DMS153 treated with DMSO at 0.1 percent for 48 hours (cell line): ENCODE results near the gene DAP.
A peak's percentile ranks its signal among the peaks of the same experiment; 100 is the strongest.

ENCODE experiments used
- DNase-seq: peaks from one replicate; lab custom pipeline; 2025; ENCODE audit not compliant: unreplicated experiment; lab: John Stamatoyannopoulos, UW

Gene DAP

DNA sequence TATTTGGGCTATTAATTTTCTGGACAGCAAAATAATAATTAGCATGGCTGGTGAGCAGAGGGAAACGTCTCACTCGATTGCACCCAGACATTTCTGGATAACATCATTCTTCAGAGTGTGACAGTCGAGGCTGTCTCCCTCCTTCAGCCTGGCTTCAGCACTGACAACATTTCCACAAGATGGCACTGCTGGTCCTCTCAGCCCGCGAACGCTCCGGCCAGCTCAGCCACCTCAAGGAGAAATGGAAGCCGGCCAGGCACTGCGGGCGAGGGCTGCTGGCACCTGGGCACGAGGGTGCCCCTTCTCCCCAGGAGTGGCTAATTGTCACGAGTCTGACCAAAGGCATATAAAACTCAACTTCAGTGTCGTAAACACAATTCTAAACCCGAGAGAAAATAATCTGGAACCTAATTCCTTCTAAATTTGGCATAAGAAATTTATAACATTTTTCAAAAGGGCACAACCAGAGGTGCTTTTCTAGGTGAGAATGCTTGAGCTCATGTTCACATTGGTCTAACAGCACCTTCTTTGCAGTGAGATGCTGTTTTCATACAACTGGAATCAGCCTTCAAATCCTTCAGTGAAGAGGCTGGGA lies 65.9 kb downstream of the DAP start:
- DNase-seq = peak; percentile 86

DNA sequence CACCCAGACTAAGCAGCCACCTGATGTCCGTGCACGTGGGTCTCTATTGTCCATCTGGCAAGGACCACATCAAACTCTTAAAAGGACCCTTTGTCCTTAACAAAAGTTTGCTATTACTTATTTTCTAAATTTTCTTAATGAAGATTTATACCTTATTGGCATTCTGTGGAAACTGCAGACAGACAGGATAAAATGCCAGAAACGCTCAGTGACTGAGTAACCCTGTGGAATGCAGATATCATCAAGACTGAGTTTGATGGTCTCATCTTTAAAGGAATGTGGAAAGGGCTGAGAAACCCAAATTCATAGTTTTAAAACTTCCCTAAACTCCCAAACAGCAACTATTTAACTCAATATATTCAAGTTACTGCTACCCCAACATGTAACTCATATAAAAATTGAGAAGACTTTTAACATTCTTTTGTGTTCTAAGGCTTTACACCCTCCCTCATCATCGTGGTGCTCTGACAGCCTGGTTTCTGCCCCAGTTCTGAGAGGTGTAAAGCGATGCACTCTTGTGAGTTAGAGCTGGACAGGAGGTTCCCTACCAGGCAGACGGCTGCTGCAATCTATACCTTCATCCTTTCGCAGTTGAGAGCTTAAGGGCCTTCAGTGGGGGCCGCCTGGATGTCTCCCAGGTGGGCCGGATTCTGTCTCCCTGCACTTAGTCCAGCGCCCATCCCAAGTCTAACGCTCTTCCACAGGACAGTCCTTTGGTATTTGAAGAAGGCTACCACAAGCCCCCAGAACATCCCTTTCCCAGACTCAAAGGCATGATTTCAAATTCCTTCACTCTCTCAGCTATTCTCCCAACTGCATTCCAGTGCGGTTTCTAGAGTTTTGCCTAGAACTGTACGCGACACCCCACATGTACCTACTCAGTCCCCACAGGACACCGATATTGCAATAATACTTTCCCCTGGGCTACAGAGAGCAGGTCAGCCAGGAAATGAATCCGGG lies 68.9 kb downstream of the DAP start:
- DNase-seq = no peak

DNA sequence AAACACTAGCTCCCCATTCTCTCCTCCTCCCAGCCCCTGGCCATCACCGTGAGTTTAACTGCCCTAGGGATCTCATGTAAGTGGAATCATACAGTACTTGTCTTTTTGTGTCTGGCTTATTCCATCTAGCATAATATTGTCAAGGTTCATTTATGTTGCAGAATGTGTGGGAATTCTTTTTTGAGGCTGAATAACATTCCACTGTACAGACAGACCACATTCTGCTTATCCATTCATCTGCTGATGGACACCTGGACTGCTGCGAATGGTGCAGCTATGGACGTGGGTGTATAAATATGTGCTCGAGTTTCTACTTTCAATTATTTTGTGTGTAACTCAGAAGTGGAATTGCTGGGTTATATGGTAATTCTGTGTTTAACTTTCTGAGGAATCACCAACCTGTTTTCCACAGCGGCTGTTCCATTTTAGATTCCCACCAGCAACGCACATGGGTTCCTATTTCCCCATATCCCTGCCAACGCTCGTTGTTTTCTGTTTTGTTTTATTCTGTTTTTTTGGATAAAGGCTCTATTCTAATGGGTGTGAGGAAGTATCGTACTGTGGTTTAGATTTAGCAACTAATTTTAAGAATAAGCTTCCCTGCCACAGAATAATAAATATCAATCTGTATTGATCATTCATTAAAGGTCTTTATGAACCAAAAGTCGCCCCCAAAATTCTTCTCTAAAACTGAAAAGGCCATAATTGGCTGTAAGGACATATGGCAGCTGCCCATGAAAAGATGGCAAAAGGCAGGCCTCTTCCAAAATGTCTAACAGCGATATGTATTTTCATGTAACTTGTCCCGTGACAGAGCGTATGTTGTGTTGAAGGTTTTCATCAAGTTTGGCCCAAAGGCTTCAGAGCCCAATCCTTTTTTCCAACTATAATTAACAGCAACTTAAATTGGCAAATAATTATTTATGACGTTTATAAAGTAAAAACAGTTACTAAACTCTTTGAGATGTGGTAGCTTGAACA lies 70.3 kb downstream of the DAP start:
- no peak for DNase-seq

DNA sequence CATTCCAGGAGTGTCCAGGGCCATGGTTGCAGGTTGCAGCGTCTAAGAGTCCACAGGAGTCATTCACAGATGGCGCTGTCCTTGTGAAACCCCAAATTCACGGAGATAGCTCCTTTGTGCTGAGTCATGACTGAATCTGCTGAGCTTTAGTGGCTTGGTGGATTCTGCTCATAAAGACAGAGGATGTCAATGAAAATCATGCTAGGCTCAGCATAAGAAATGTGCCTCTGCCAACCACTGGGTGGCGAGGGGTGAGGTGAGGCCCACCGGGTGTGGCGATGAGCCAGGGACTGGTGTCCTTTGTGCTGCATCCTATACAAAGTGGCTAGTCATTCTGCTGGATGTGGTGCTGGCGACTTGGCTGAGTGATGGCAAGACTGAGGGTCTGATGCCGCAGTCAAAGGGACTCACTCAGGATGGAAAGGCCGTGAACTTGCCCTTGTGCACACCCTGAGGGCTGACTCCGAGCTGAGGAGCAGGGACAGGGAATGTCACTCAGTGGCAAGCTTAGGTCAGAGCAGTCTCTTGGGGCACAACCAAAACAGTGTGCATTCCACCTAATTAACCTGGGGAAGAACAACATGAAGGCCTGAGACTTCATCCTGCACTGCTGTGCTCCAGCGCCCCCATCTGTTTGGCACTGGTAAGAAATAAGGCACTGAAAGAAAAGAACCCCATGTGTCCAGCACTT lies 71.5 kb downstream of the DAP start:
- no peak for DNase-seq

DNA sequence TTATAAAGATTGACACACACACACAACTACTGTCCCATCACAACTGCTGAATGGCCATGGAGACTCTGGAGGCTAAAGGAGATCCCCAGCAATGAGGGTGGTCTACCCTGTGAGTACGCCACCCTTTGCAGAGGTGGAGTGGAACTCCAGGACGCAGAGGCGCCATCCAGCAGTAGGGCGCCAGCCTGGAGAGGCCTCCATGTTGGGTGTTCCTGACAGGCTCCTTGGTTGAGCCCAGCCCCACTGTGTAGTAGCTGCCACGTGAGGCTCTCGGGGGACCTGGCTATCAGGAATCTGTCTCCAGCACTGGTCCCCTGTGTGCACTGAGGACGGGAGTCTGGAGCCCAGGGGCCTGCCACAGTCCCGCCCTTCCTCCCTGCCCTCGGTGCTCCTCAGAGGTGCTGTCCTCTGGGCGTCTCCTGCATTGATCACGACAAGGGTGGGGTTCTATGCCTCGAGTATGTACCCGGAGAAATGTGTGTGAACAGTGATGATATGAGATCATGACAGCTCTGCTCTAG lies 72.3 kb downstream of the DAP start:
- DNase-seq = no peak

DNA sequence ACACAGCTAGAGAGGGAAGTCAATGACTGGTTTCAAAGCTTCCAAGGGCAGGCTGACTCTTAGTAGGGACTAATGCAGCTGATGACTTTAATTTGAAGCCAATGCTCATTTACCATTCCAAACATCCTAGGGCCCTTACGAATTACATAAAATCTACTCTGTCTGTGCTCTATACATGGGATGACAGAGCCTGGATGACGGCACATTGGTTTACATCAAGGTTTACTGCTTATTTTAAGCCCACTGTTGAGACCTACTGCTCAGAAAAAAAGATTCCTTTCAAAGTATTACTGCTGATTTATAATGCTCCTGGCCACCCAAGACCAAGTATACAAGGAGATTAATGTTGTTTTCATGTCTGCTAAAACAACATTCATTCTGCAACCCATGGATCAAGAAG lies 74.1 kb downstream of the DAP start:
- DNase-seq = no peak

DNA sequence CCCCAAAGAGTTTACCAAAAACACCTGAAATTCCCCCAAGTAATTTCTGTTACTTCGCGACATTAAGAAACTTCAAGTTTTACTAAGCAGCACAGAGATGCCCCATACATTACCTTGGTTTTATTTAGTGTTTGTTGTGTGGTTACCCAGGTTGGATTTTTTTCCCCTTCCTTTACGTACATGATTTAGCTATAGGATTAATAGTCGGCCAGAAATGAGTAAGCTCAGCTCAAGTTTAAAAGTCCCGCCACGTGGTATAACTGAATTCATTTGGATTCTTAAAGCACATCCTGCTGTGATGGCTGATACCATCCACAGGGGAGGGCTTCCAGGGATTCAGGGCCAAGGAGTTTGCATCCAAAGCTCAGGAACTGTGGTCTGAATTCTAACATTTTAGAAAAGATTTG lies 75.9 kb downstream of the DAP start:
- no peak for DNase-seq

DNA sequence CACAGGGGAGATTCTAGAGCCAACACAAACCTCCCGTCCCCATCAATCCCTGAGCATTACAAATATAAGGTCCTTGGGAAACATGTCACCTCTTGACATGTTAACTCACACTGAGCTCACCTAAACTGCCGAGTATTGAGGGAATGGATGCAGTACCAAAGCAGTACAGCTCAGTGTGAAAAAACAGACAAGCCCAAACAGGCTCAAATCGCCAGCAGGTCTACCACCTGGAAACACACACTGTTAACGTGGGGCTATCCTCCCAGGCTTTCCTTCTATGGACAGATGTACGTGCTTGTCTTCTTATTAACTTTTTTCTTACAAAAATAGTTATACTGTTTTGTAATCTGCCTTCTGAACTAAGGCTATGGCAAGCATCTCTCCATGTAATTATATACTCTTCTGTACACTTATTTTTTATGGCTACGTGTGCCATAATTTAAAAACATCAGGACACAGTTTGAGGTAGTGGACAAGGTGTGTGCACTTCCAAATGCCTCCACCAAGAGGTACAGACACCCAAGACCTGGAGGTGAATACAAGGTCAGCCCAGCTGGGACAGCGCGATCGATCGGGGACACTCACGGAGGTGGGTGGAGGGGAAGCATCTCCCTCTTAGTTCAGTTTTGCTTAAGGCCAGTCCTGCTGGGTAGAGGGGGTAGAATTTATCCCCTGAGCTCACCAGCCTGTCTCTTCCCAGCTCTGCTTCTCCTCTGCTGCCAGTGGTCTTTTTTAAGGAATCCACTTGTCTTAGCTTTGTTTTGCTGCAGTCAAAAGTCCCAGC lies 76.5 kb downstream of the DAP start:
- DNase-seq = no peak

DNA sequence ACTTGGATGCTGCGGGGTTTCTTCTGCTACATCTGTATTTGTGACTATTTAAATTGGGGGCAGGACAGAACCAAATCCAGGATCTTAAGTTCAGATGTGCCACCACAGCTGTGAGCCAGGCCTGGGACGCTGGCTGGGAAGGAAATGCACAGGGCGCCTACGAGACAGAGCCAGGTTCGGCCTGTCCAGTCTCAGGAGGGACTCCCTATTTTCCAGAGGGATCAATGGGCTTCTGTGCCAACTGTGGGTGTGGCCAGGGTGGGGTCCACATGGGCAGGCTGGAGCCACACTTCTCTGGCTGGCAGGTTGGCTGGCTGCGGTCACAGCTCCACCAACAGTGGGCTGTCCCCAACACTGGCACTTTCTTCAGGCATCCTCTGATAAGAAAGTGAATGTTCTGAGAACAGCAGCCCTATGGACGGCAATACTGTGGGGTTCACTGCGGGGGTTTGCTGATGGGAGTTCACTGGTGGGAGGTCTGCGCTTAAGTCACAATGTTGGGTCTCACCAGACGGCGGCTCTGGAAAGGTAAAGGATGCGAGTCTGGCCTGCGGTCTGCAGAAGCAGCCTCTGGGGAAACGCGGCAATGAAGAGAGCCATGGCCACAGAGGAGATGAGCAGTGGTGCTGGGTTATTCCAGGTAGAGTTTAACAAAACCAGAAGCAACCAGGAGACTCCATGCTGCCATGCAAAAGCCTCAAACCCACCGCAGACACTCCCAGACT lies 78.1 kb downstream of the DAP start:
- no peak for DNase-seq

DNA sequence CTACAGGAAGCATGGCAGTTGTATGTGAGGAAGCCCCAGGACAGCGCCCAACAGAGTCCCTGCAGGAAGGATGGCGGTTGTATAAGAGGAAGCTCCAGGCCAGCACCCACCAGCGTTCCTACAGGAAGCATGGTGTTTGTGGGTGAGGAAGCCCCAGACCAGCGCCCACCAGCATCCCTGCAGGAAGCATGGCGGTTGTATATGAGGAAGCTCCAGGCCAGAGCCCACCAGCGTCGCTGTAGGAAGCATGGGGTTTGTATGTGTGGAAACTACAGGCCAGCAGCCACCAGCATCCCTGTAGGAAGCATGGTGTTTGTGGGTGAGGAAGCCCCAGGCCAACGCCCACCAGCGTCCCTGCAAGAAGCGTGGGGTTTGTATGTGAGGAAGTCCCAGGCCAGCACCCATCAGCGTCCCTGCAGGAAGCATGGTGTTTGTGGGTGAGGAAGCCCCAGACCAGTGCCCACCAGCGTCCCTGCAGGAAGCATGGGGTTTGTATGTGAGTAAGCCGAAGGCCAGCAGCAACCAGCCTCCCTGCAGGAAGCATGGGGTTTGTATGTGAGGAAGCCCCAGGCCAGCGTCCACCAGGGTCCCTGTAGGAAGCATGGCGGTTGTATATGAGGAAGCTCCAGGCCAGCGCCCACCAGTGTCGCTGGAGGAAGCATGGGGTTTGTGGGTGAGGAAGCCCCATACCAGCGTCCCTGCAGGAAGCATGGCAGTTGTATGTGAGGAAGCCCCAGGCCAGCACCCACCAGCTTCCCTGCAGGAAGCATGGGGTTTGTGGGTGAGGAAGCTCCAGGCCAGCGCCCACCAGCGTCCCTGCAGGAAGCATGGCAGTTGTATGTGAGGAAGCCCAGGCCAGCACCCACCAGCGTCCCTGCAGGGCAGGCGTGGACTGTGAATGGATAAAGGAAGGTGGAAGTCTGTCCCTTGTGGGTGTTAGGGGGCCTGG lies 79.0 kb downstream of the DAP start:
- no peak for DNase-seq

DNA sequence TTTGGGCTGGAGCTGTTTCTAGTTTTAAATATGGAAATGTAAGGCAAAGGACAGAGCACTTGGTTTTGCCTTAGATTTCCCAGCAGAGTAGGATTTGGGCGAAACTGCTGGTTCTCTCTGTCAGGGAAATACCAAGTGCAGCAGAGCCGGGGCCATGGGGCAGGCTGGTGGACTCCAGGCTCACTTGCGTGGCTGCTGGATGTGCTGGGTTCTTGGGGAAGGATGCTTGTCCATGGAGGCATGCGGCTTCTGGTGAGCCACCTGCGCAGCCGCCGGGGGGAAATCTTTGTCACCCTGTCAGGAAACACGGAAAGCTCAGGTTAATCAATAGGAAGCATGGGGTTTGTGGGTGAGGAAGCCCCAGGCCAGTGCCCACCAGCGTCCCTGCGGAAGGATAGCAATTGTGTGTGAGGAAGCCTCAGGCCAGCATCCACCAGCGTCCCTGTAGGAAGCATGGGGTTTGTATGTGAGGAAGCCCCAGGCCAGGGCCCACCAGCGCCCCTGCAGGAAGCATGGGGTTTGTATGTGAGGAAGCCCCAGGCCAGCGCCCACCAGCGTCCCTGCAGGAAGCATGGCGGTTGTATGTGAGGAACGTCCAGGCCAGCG lies 80.1 kb downstream of the DAP start:
- no peak for DNase-seq

DNA sequence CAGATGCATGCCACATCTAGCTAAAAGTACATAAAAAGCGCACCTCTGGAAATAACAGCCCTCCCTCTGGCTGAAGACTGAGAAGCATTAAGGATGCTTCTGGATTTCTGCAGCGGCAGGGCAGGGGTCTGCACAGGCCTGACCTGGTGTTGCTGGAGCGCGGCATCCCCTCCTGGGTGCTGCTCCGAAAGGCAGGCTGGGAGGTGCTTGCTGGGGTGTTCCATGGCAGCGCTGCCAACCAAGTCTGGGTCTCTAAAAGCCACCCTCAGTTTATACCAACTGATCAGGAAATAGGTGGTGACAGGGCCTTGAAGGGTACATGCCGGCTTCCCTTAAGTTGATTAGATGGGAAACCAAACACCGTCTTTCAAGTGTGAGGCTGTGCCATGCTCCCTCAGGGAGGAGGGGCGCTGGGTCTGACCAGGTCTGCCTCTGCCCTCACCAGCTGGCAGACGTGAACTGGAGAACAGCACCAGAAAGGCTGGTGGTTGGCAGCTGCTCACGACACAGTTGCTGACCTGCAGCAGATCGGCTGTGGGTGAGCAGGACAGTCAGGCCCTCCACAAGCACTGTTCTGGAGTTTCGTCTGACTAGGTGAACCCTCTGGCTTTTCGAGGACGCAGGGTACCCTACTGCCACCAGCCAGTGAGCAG lies 81.6 kb downstream of the DAP start:
- DNase-seq = no peak

DNA sequence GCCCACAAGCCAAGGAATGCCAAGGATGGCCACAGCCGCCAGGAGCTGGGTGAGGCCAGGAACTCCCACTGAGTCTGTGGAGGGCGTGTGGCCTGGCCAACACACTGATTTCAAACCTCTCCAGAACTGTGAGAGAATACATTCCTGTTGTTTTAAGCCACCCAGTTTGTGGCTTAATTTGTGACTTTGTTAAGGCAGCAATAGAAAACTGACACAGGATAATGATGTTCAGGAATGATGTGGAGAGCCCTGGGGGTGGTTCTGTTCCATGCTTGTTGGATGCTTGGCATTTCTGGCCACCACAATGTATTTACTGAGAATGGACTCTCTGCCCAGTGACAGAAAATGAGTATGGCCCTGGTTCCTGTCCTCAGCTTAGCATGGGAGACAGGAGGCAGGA lies 82.8 kb downstream of the DAP start:
- no peak for DNase-seq

DNA sequence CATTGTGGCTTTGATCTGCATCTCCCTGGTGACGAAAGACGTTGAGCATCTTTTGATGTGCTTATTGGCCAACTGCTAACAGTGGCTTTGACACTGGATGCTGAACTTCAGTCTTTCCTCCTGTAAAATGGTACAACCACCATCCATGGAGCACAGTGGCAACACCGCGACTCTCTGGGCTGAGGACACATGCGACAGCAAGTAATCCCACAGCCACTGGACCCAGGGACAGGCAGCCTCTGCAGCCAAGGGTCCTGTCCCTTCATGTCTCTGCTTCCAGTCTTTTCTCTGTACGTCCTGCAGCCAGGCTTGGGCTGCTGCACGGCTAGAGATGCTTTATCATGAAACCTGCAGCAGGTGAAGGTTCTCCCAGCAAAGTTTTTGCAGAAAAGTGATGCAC lies 83.5 kb downstream of the DAP start:
- no peak for DNase-seq

DNA sequence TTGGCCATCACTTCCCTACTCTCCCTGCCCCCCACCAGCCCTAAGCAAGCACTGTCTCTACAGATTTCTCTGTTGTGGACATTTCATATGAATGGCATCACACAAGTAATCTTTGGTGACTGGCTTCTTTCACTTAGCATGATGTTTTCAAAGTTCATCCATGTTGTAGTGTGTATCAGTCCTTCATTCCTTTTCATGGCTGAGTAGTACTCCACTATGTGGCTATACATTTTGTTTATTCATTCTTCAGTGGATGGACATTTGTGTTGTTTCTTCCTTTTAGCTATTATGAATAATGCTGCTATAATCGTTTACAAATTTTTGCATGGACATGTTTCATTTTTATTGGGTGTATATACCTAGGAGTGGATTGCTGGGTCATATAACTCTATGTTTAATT lies 84.1 kb downstream of the DAP start:
- DNase-seq = no peak

DNA sequence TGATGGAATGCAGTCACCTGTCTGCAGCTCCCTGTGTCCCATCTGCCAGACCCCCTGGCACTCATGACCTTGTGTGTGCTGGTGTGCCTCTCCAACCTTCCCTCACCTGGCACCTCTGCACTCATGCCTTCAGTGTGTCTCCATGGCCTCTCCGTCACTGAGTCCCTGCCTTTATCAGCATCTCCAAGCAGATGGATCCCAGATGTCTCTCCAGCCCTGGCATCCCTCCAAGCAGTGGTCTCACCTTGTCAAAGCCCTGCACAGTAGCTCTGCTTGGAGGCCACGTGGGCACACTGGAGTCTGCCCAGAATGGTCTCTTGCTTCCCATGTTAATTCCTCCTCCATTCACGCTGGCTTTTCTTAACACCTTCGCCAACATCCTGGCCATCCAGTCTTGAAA lies 84.8 kb downstream of the DAP start:
- no peak for DNase-seq

DNA sequence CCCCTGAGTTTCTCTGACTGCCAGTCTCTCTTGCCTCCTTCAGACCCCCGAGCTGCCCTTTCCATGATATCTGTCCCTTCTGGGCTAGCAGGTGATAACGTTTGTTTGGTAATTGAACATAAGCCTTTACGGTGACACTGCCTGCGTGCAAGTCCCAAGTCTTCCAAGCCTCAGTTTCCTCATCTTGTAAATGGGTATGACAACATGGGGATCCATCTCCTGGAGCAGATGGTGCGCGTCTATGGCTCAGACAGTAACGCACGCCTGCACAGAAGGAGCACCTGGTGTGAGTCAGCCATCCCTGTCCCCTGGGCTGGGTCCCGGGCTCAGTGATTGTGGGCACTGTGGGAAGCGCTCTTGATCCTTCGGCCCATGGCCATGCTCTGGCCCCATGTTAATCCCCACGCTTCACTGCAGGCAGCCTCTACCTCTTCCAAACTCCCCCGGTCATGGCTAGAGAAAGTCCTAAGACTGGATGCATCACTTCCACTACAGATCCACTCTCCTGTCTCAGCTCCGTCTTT lies 85.8 kb downstream of the DAP start:
- DNase-seq = no peak
